ENCODE measurements around the gene NOTCH2. TPM values are rescaled to one million over a fixed set of nuclear protein-coding genes. Genes with fewer than 3 reads are reported as not detected.

The NOTCH2 gene
- total and polyA plus RNA-seq, 9 of the 15 experiments (the other 6 are each of a cell fraction or from before 2014, with no cell fraction given), result 0.04 to 1.2 (median 0.28) TPM; not detected in 1

DNA sequence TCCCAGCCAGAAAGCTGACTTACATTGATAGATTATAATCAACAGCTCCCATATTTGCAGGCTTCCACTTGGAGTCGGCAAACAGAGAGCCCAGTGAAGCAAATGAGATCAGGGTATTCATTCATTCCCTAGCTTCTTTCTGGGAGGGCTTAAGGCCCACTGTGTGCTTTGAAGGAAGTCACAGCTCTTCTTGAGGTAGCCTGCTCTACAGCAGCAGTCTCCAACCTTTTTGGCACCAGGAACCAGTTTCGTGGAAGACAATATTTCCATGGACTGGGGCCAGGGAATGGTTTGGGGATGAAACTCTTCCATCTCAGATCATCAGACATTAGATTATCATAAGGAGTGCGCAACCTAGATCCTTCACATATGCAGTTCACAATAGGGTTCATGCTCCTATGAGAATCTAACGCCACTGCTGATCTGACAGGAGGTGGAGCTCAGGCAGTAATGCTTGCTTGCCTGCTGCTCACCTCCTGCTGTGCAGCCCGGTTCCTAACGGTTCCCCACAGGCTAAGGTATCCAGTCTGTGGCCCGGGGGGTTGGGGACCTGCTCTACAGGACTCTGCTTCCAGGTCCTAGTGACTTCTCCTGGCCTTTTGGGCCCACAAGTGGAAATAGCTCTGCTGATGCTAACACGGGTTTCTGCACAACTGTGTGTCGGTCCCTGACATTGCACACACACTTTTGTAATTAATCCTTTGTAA lies 159.4 kb downstream of the NOTCH2 start:
- Histone ChIP-seq H3K27ac (ENCODE audit: extremely low read depth, low read depth, low read length) (no peak overlapping the region), H3K79me2 (ENCODE audit: control insufficient read depth, insufficient read depth, low read length) (no peaks in the 10 kb centered on the region), H2AFZ (ENCODE audit: low read depth, low read length) (no peak overlapping the region), H3K9me1 (ENCODE audit: control insufficient read depth, insufficient read depth, low read length) (no peaks in the 10 kb centered on the region), H4K20me1 (replicated peaks; ENCODE audit: control insufficient read depth, insufficient read depth, low read length) (no peaks in the 10 kb centered on the region), H3K4me2 (ENCODE audit: insufficient read depth, low read length) (no peak overlapping the region), H3K9ac (ENCODE audit: insufficient read depth in 1 of 2, low read depth in 2 of 2, low read length in 2 of 2) (no peak overlapping the region), H3K27me3 (ENCODE audit: control insufficient read depth in 2 of 2, insufficient read depth in 2 of 2, low read length in 2 of 2) (peaks cover 10 to 32% of the 10 kb centered on the region in 2 experiments; a peak in 4 of 5 replicates), H3K36me3 (ENCODE audit: control insufficient read depth, insufficient read depth, low read length) (no peaks in the 10 kb centered on the region), H3K4me1 (replicated peaks in 1 of 2; ENCODE audit: control insufficient read depth in 2 of 2, insufficient read depth in 2 of 2, low read length in 2 of 2) (no peaks in the 10 kb centered on the region), H3K4me3 (no peak overlapping the region), H3K9me3 (replicated peaks; ENCODE audit: control insufficient read depth, insufficient read depth, low read depth, low read length) (no peaks in the 10 kb centered on the region)
- no peak for ATAC-seq
- no peak for FAIRE-seq
- ChIA-PET POLR2A (interaction anchor here (1.0 to 1.3 kb wide), 4 partner anchors 11 to 75 kb away, joined by 3 to 4 read pairs (median 4); no protein-coding TSS in a partner anchor), CTCF (ENCODE audit: low intra/inter-chr PET ratio) (no interaction called here)
- TF ChIP-seq ZNF224 (CRISPR knock-in tag; IDR thresholded peaks at IDR 0.05) (no peak), ZNF143 (CRISPR knock-in tag; IDR thresholded peaks at IDR 0.05) (no peak), PHF20 (IDR thresholded peaks at IDR 0.05; ENCODE audit: partially characterized antibody) (no peak), ZNF124 (CRISPR knock-in tag; IDR thresholded peaks at IDR 0.05) (no peak), ZNF830 (CRISPR knock-in tag; IDR thresholded peaks at IDR 0.05) (no peak)
- intact Hi-C loops (cut with micrococcal nuclease), result no loop called here
- BruUV-seq (replicated peaks), result no TSS peak
- no peak for DNase-seq (ENCODE audit: extremely low read depth in 1 of 4, low spot score in 3 of 4)
- WGBS (ENCODE audit: insufficient coverage, low coverage, missing lambda C conversion rate), result 0% methylated on average over 9 of the region's 9 CpGs
- in situ Hi-C loops (cut with MboI), result no loop called here

DNA sequence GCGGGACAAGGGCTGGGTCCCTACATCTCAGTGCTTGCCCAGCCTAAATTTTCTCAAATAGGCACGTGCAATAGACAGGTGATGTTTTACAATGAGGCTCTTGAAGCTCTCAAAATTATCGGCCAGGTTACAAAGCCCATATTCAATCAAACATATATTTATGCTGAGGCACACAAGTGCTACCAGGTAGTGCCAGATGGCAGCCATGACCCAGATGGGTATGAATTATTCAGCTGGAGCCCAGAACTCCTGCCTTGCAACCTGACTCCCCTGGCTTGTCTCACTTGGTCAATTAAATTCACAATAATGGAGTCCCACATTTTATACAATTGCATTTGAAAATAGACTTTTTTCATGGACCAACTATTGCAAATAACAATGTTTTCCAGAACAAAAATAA lies 160.8 kb downstream of the NOTCH2 start:
- Histone ChIP-seq H4K20me1 (replicated peaks; ENCODE audit: control insufficient read depth, insufficient read depth, low read length) (no peaks in the 10 kb centered on the region), H2AFZ (ENCODE audit: low read depth, low read length) (no peak overlapping the region), H3K4me1 (replicated peaks in 1 of 2; ENCODE audit: control insufficient read depth in 2 of 2, insufficient read depth in 2 of 2, low read length in 2 of 2) (no peaks in the 10 kb centered on the region), H3K9me1 (ENCODE audit: control insufficient read depth, insufficient read depth, low read length) (no peaks in the 10 kb centered on the region), H3K4me3 (no peak overlapping the region), H3K9me3 (replicated peaks; ENCODE audit: control insufficient read depth, insufficient read depth, low read depth, low read length) (no peaks in the 10 kb centered on the region), H3K36me3 (ENCODE audit: control insufficient read depth, insufficient read depth, low read length) (no peaks in the 10 kb centered on the region), H3K27ac (ENCODE audit: extremely low read depth, low read depth, low read length) (no peak overlapping the region), H3K9ac (ENCODE audit: insufficient read depth in 1 of 2, low read depth in 2 of 2, low read length in 2 of 2) (no peak overlapping the region), H3K27me3 (ENCODE audit: control insufficient read depth in 2 of 2, insufficient read depth in 2 of 2, low read length in 2 of 2) (peaks cover 10 to 32% of the 10 kb centered on the region in 2 experiments; a peak in 4 of 5 replicates), H3K79me2 (ENCODE audit: control insufficient read depth, insufficient read depth, low read length) (no peaks in the 10 kb centered on the region), H3K4me2 (ENCODE audit: insufficient read depth, low read length) (no peak overlapping the region)
- DNase-seq (ENCODE audit: extremely low read depth in 1 of 4, low spot score in 3 of 4) (no peak), ATAC-seq (no peak), FAIRE-seq (no peak)
- in situ Hi-C loops (cut with MboI) (no loop called here), intact Hi-C loops (cut with micrococcal nuclease) (no loop called here)
- no TSS peak for BruUV-seq (replicated peaks)
- 3% methylated on average over 3 of the region's 3 CpGs for WGBS (ENCODE audit: insufficient coverage, low coverage, missing lambda C conversion rate)
- CTCF ChIA-PET (ENCODE audit: low intra/inter-chr PET ratio), result no interaction called here
- POLR2A ChIA-PET, result no interaction called here
- TF ChIP-seq MEIS2 (IDR thresholded peaks at IDR 0.05; ENCODE audit: partially characterized antibody) (no peak), ZNF12 (CRISPR knock-in tag; IDR thresholded peaks at IDR 0.05) (no peak), TAL1 (IDR thresholded peaks at IDR 0.05) (no peak), SNRNP70 (optimal IDR thresholded peaks at IDR 0.05; ENCODE audit: low read depth, low read length) (no peak)
- TF ChIP-seq, protein P1, sequence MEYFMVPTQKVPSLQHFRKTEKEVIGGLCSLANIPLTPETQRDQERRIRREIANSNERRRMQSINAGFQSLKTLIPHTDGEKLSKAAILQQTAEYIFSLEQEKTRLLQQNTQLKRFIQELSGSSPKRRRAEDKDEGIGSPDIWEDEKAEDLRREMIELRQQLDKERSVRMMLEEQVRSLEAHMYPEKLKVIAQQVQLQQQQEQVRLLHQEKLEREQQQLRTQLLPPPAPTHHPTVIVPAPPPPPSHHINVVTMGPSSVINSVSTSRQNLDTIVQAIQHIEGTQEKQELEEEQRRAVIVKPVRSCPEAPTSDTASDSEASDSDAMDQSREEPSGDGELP (CRISPR knock-in tag; IDR thresholded peaks at IDR 0.05; ENCODE audit: borderline replicate concordance), result no peak
- TF ChIP-seq, protein P2, sequence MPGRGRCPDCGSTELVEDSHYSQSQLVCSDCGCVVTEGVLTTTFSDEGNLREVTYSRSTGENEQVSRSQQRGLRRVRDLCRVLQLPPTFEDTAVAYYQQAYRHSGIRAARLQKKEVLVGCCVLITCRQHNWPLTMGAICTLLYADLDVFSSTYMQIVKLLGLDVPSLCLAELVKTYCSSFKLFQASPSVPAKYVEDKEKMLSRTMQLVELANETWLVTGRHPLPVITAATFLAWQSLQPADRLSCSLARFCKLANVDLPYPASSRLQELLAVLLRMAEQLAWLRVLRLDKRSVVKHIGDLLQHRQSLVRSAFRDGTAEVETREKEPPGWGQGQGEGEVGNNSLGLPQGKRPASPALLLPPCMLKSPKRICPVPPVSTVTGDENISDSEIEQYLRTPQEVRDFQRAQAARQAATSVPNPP (IDR thresholded peaks at IDR 0.05; ENCODE audit: borderline replicate concordance, insufficient read depth, insufficient read length), result no peak
- TF ChIP-seq, protein P3, sequence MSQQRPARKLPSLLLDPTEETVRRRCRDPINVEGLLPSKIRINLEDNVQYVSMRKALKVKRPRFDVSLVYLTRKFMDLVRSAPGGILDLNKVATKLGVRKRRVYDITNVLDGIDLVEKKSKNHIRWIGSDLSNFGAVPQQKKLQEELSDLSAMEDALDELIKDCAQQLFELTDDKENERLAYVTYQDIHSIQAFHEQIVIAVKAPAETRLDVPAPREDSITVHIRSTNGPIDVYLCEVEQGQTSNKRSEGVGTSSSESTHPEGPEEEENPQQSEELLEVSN (IDR thresholded peaks at IDR 0.05; ENCODE audit: borderline replicate concordance in 1 of 2, extremely low read depth in 1 of 2, insufficient read depth in 1 of 2, insufficient read length in 1 of 2, low read depth in 1 of 2, low read length in 1 of 2, poor library complexity in 1 of 2, severe bottlenecking in 1 of 2), result no peak

Data from K562 (cell line).